SH-SY5Y (cell line): ENCODE results near the gene DSEL.

ENCODE experiments used
- GATA2 ChIP-seq: IDR thresholded peaks from 2 replicates; pipeline ENCODE4 v1.6.1; 2011; ENCODE audit warnings: mild to moderate bottlenecking, low read depth, low read length
- GATA3 ChIP-seq: IDR thresholded peaks from 2 replicates; pipeline ENCODE4 v1.6.1; 2011; ENCODE audit warnings: low read depth, mild to moderate bottlenecking, low read length, moderate library complexity

DSEL gene

DNA sequence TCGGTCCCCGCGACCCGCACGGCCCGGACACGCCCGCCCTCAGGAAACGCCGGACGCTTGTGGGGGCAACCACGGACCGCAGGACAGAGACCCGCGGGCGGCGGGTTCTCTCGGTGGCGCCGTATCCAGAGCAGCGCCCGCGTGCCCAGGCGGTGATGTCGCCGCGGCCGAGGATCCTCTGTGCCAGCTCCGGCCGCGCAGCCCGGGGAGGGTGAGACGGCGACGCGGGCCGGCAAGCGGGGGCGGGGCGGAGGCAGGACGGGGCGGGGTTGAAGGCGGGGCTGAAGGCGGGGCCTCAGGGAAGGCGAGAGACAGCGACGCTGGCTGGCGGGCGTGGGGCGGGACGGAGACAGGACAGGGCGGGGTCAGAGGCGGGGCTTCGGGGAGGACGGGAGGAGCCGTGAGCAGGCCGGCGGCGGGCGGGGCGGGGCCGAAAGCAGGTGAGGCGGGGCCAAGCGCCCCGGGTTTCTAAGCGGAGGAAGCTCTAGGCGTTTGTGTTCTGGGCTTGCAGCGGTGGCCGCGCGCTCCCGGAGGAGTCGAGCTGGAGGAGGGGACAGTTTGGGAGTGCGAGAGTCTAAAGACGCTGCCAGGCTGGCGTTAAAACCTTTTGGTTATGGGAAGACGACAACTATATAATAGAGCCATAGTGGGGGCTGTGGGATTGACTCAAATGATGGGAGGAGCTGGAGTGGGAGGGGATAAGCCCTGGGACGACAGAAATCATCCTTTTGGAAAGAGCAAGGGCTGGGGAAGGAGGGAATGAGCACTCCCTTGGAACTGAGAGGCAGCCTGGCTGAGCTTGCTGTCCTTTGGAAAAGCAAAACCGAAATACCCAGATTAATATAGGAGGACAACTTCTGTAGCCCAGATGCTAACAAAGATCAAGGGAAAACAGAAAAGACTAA, at the start of gene DSEL:
Gene DSEL (minus strand): TSS at position 182 of the 905 bp plus-strand sequence. CDS start 2,112 bp downstream, outside the sequence.
- TF ChIP-seq GATA2 (no peak), GATA3 (no peak)

DNA sequence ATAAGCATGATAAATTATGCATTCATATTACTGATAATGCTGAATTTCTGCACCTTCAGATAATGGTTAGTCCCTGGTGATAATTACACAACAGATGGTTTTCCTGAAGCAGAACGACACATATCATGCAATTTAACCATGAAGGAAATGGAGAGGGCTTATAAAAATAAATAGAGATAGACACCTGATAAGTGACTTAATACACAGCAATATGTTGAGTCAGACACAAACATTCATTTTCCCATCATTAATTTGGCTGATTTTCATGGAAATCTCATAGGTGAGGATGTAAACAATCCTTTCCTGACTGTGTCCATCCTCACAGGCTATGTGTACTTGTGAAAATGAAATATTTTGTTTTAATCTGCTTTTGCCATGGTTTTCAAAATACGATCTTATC, 36.9 kb upstream of the DSEL start:
- TF ChIP-seq GATA2 (no peak), GATA3 (no peak)

DNA sequence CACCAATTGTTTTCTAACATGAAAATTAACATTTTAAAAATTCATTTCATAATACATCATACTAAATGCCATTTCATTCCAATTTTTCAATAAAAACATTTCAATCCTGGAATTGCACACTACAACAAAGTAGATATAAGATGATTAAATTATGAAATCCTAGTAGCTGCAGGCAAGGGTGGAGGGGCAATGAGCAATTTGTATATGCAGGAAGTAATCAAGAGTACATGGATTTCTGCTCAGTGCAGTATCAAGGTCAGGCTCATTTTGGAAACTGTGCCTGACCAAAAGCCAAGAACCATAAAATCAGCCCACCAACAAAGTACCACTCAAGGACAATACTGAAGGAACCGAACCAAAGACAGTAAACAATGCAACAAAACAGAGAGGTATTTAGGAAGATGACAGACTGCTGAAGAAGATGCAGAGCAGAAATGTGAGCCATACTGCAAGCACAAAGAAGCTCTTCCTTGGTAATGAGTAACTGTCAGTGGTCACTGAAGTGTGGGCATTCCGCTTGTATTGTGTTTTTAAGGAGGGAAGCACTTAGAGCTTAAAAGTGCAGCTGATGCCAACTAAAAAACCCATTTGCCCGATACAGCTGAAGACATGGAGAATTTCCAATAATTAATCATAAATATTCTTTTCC, 34.5 kb upstream of the DSEL start:
- TF ChIP-seq GATA2 (no peak), GATA3 (no peak)

DNA sequence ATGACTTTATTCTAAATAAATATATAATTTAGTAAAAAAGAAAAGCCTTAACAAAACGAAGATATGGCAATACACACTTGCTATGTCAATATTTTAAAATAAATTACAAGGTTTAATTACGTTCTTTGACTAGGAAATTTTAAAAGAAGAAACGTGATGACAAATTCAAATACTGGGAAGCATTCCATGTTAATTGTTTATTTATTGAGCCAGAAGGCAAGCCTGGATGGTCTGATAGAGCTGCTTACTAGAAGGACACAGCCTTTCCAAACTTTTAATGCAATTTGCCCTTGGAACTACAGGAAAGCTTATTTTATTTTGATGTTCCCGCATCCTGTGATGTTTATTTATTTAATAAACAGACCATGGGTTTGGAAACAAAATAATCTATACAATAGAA, 33.4 kb upstream of the DSEL start:
- TF ChIP-seq GATA3 (no peak), GATA2 (no peak)

DNA sequence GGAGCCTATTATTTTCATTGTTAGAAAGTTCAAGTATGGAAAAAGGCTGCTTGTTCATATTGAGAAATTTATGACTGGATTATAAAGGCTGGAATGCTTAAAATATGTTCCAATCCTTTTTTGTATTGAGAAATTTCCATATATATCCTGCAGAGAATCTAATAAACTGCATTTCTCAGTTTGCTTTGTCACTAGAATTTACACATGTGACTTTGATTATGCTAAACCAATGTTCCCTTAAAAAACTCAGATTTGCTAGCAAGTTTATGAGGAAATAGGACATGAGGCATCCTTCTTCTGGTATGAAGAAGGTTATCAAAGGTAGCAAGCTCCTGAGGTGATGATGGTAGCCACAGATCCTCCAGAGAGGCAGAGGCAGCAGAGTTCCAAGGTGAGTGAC, 29.2 kb upstream of the DSEL start:
- TF ChIP-seq GATA3 (no peak), GATA2 (no peak)

DNA sequence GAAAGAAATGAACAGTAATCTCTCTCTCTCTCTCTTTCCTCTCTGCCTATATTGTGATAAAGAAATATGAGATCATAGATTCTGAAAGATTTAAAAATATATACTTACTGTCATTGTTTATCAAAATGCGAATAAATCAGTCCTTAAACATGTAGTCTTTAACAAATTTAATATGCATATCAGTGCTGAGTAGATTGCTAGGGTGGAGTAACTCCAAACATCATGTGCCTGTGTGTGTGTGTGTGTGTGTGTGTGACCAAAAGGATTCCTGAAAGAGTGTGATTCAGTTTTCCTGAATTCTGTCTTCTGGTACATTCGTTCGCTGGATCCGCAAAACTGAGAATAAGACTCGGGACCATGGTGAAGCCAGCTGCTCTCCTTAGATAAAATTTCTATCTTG, 24.0 kb upstream of the DSEL start:
- TF ChIP-seq GATA2 (no peak), GATA3 (no peak)

DNA sequence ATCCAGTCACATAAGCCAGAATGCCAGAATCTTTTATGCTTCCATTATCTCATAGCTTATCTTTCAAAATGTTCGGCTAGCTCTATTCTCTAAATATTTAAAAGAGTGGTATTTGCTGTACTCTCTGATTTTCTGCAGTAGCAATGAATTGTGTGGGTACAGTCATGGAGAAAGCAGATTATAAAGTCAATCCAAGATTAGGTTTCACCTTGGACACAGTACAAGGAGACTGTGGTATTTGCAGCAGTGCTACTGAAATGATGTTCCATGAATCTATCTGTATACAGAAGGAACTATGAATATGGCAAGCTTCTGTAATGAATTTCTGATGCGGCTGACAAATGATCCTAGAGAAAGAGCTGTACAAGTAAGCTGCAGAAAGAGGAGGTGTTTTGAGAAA, 15.4 kb upstream of the DSEL start:
- no peak for TF ChIP-seq GATA2
- no peak for TF ChIP-seq GATA3

DNA sequence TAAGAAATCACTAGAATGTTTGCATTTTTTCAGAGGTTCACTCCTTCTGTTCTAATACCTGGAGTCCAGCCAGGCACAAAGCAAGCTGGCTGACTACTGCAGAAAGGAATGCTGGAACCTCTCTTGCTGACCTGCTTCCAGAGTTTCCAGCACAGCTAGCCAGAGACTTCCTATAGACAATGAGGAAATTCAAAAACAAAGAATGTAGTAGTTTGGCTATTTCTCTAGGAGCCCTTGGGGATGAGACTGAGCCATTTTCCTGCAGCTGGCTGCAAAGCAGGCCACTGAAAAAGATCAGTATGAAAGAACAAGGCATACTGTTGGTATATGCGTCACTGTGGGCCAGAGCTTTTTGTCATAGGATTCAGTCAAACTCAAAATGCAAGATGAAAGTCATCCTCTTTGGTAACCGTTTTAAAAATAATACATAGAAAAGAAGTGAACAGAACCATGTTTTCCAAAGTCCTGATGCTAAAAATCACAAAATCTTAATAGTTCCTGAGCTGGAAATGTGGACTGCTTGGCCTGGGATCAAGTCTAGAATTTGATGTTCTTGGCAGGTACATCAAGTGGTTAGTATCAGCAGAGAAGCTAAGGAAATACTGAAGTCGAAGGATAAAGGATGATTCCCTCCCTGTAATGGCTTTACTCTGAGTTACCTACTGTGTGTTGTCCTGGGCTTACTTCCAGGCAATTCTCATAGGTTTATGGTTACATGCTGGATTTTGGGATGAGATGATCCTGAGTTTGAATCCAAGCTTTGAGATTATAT, 9.0 kb upstream of the DSEL start:
- no peak for TF ChIP-seq GATA3
- TF ChIP-seq GATA2: no peak

DNA sequence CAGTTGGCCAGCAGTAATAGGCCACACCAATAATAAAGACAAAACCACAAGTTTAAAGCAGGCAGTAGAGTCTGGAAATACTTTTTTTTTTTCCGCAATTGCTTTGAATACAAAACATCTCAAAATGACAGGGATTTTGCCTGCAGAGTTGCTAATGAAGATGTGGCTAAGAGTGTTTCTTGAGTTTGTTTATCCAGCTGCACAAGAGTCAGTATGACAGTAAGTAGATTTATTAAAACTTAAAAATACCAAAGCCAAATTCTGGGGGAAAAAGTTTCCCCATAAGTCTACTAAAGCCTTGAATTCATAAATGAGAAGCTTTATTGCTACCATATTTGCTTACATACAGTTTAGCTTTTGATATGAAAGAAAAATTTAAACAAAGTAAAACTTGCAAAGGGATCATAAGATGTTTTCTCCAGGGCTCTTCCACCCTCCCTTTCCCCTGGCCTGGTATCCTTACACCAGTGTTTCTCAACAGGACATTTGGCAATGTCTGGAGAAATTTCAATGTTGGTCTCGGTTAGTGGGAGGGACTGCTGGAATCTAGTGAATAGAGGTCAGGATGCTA, 3.9 kb upstream of the DSEL start:
- TF ChIP-seq GATA2 (no peak), GATA3 (no peak)

DNA sequence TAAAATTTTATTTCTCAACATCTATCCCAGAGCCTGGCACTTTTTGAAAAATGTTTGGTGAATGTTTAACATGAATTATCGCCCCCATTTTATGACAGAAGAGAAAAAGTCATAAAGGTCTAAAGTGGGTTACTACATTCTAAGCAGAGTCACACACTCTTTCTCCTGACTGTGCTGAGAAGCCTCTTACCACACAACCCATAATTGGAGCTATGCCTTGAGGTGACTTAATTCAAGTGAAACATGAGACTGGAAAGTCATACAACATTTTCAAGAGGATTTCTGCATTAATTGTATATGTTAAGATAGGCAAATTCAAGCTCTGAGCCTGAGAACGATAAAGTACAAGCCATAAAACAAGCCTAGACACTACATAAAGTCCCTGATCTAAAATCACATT, 3.1 kb upstream of the DSEL start:
- TF ChIP-seq GATA3 (no peak), GATA2 (no peak)

DNA sequence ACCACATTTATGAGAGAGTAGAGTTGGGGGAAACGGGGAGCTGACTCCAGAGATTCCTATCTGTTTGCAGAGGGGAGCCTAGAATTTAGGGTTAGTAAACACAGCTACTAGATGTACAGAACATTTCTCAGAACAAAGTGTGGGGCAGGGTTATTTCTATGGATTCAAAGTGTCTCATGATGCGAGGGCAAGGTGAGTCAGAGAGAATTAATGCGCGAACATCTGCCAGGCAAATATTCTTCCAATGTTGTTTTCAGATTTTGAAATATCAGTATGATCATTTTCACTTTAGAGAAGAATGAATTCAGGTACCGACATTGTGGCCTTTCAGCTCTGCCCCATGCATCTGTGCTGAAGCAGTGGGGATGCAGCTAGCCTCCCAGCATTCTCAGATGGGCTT, 2.0 kb upstream of the DSEL start:
- TF ChIP-seq GATA2: no peak
- no peak for TF ChIP-seq GATA3

DNA sequence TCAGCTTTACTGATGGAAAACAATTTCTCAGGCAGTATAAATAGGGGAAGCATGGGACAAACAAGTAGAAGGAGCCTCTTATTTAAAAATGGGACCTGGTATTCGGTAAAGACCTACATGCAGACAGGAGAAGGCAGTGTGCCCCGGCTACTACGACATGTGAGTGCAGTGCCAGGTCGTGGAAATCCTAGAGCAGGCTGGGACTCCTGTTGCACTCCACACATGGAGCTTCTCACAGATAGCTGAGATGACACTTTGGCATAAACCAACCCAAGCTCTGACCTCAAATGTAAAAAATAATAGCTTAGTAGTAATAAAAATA, 885 bp upstream of the DSEL start:
- no peak for TF ChIP-seq GATA3
- TF ChIP-seq GATA2: no peak

DNA sequence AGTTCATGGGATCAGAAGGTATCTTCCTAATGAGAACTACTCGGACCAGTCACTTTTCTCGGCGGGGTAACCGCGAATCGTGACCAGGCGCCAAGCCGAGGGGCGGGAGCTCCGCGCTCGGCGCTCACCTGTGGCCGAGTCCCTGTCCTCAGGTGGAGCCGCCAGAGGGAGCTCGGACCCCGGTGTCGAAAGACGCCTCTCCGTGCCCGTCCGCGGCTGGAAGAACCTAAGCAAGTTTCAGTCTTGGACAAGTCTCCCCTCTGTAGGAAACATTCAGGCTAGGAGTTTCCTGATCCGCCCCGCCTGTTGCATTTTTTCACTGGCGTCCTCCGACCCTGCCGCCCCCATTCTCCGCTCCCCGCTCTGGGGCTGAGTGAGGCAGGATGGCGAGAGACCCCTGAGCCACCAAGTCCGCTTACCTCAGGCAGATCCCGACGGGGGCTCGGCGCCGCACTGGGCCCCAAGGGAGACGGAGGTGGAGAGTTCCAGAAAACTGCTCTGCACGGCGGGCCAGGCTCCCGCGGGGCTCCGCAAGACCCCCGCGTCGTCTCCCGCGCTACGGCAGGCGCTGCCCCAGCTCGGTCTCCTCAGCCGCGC, 480 bp downstream of the DSEL start:
- no peak for TF ChIP-seq GATA2
- no peak for TF ChIP-seq GATA3

DNA sequence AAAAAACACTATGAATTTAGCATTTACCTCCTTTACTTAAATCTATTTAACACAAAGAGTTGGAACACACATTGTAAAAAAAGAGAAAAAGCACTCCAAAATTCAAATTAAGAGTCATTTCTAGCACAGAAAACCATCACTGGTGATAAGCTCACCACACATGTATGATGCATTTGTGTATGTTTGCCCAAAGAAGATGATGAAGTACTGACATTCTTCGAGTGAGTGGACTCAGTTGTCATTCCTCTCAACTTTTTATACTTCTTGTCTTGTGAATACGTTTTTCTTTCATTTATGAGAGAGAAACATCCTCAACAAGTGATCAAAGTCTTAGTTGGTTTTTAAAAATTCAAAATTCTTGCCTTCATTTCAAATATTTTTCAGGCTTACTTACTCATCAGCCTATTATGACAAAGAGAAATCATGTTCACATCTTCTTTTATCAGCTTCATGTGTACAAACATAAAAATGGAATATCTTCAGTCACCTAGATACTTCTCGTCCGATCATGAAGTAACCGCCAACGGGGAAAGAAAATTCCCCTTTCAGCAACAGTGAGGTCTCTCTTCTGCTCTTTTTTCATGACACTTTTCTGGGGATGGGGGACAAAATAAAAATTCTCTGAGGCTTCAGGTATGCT, 1.5 kb downstream of the DSEL start:
- TF ChIP-seq GATA2: no peak
- no peak for TF ChIP-seq GATA3
